ENCODE data around the gene MYO16. TPM values are rescaled to one million over a fixed set of nuclear protein-coding genes. Genes with fewer than 3 reads are reported as not detected.

The MYO16 gene
- total RNA-seq, 4 donors from 2014 or later, result 0.53 TPM; not detected in 3

GRCh38 chr13:108662528-108662927 is 33.1 kb downstream of the MYO16 start:
- Histone ChIP-seq H3K27ac (no peak overlapping the region), H3K36me3 (no peaks in the 10 kb centered on the region), H3K27me3 (no peaks in the 10 kb centered on the region), H3K4me3 (no peak overlapping the region), H3K9me3 (no peaks in the 10 kb centered on the region), H3K4me1 (no peaks in the 10 kb centered on the region)
- no peak for DNase-seq
- TF ChIP-seq CTCF (IDR thresholded peaks at IDR 0.05), result no peak
- no peak for TF ChIP-seq POLR2A (IDR thresholded peaks at IDR 0.05)

GRCh38 chr13:108663710-108664109 is 34.3 kb downstream of the MYO16 start:
- H3K27ac ChIP-seq, result no peak overlapping the region
- H3K4me3 ChIP-seq, result no peak overlapping the region
- TF ChIP-seq POLR2A (IDR thresholded peaks at IDR 0.05), result no peak
- TF ChIP-seq CTCF (IDR thresholded peaks at IDR 0.05), result no peak
- H3K4me1 ChIP-seq, result no peaks in the 10 kb centered on the region
- H3K9me3 ChIP-seq, result peaks cover 0 to 3% (median 0%) of the 10 kb centered on the region in 4 donors
- no peaks in the 10 kb centered on the region for H3K27me3 ChIP-seq
- no peaks in the 10 kb centered on the region for H3K36me3 ChIP-seq
- no peak for DNase-seq

- no peak for TF ChIP-seq CTCF (IDR thresholded peaks at IDR 0.05)
- no peak for TF ChIP-seq POLR2A (IDR thresholded peaks at IDR 0.05)
- peaks cover 0 to 3% (median 0%) of the 10 kb centered on the region in 4 donors for H3K9me3 ChIP-seq
These were observed 37.8 kb downstream of the MYO16 start for GRCh38 chr13:108667205-108667604.

GRCh38 chr13:108669381-108669780 is 40.0 kb downstream of the MYO16 start:
- H3K9me3 ChIP-seq, result peaks cover 0 to 3% (median 0%) of the 10 kb centered on the region in 4 donors

More at GRCh38 chr13:108667205-108667604, 37.8 kb downstream of the MYO16 start:
- H3K4me3 ChIP-seq, result no peak overlapping the region
- H3K27me3 ChIP-seq, result no peaks in the 10 kb centered on the region
- H3K27ac ChIP-seq, result no peak overlapping the region
- H3K36me3 ChIP-seq, result no peaks in the 10 kb centered on the region
- H3K4me1 ChIP-seq, result no peaks in the 10 kb centered on the region
- DNase-seq, result no peak

GRCh38 chr13:108674346-108674745 is 44.9 kb downstream of the MYO16 start:
- TF ChIP-seq CTCF (IDR thresholded peaks at IDR 0.05), result no peak
- TF ChIP-seq POLR2A (IDR thresholded peaks at IDR 0.05), result no peak
- Histone ChIP-seq H3K4me3 (no peak overlapping the region), H3K36me3 (no peaks in the 10 kb centered on the region), H3K4me1 (no peaks in the 10 kb centered on the region), H3K27me3 (no peaks in the 10 kb centered on the region), H3K27ac (no peak overlapping the region), H3K9me3 (no peaks in the 10 kb centered on the region)
- no peak for DNase-seq

More at GRCh38 chr13:108669381-108669780, 40.0 kb downstream of the MYO16 start:
- no peaks in the 10 kb centered on the region for H3K27me3 ChIP-seq
- no peak overlapping the region for H3K4me3 ChIP-seq
- DNase-seq, result no peak
- TF ChIP-seq POLR2A (IDR thresholded peaks at IDR 0.05), result no peak
- no peak overlapping the region for H3K27ac ChIP-seq
- no peaks in the 10 kb centered on the region for H3K4me1 ChIP-seq
- H3K36me3 ChIP-seq, result no peaks in the 10 kb centered on the region

GRCh38 chr13:108674771-108675170 is 45.4 kb downstream of the MYO16 start:
- no peaks in the 10 kb centered on the region for H3K36me3 ChIP-seq
- no peaks in the 10 kb centered on the region for H3K27me3 ChIP-seq
- H3K4me1 ChIP-seq, result no peaks in the 10 kb centered on the region
- no peak overlapping the region for H3K27ac ChIP-seq
- no peak for DNase-seq
- no peaks in the 10 kb centered on the region for H3K9me3 ChIP-seq
- no peak for TF ChIP-seq CTCF (IDR thresholded peaks at IDR 0.05)
- no peak for TF ChIP-seq POLR2A (IDR thresholded peaks at IDR 0.05)
- H3K4me3 ChIP-seq, result no peak overlapping the region
